BE2C (cell line): ENCODE measurements around the gene MAGI1.

Source experiments
- DNase-seq: peaks from one replicate; pipeline ENCODE4 v3.0.0-alpha.2; 2020
- H3K27me3 ChIP-seq: fragments of 250-450 bp; sonication (Bioruptor Pico); 2 replicates; pipeline ENCODE4 v1.5.1; 2020; ENCODE audit warnings: mild to moderate bottlenecking
- H3K36me3 ChIP-seq: fragments of 250-450 bp; sonication (Bioruptor Pico); 2 replicates; pipeline ENCODE4 v1.5.1; 2020; ENCODE audit warnings: mild to moderate bottlenecking
- H3K4me1 ChIP-seq: fragments of 250-450 bp; sonication (Bioruptor Pico); 2 replicates; pipeline ENCODE4 v1.5.1; 2020
- H3K4me3 ChIP-seq: 2 replicates; pipeline ENCODE4 v1.5.1; 2011; ENCODE audit warnings: low read depth, low read length
- H3K9me3 ChIP-seq: fragments of 250-450 bp; sonication (Bioruptor Pico); 2 replicates; pipeline ENCODE4 v1.5.1; 2020
- CTCF ChIP-seq: IDR thresholded peaks from 2 replicates; pipeline ENCODE4 v1.5.1; 2012; ENCODE audit warnings: mild to moderate bottlenecking, low read depth, low read length

The MAGI1 gene

GRCh38 chr3:65961733-65962132 is 77.0 kb downstream of the MAGI1 start:
- Histone ChIP-seq H3K9me3 (no peaks in the 10 kb centered on the region), H3K4me3 (no peak overlapping the region), H3K4me1 (peaks cover 8% of the 10 kb centered on the region), H3K27me3 (no peaks in the 10 kb centered on the region), H3K36me3 (no peaks in the 10 kb centered on the region)
- TF ChIP-seq CTCF: no peak
- DNase-seq: no peak

DNA sequence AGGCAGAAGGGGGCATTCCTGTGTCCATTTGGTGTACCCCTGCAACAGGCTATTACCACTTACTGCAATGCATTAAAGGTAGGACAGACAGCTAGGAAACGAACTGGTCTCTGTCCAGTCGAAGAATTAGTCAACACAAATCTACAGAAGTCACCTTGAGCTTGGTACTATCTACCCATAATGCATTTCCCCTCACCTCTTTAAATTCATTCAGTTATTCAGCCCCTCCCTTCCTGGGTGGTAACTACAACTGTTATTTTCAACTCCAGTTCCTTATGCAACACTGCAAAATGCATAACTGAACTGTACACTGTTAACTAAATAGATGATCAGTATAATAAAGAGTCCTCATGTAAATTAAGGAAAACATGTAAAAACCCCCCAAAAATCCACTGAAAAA is 77.6 kb downstream of the MAGI1 start:
- Histone ChIP-seq H3K4me3 (no peak overlapping the region), H3K27me3 (no peaks in the 10 kb centered on the region), H3K9me3 (no peaks in the 10 kb centered on the region), H3K4me1 (peaks cover 8% of the 10 kb centered on the region), H3K36me3 (no peaks in the 10 kb centered on the region)
- TF ChIP-seq CTCF: no peak
- DNase-seq: no peak

DNA sequence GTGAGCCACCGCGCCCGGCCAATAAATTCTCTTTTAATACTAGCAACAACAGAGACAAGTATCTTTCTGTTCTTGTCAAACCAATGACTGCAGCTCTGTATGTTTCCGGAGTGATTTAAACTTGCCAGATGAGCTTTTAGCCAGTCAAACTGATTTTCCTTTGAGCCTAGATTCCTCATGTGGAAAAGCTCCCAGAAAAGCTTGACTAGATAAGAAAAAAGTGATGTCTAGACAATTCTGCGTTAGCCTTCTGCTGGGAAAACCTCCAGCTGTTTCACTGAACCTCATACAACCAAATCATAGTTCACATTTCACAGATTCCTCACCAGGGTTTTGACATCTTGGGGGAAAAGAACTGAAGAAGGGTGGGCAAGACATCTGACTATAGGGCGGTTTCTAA is 78.6 kb downstream of the MAGI1 start:
- Histone ChIP-seq H3K9me3 (no peaks in the 10 kb centered on the region), H3K27me3 (no peaks in the 10 kb centered on the region), H3K4me3 (no peak overlapping the region), H3K4me1 (peaks cover 8% of the 10 kb centered on the region), H3K36me3 (no peaks in the 10 kb centered on the region)
- TF ChIP-seq CTCF: no peak
- no peak for DNase-seq

- Histone ChIP-seq H3K9me3 (no peaks in the 10 kb centered on the region), H3K27me3 (no peaks in the 10 kb centered on the region), H3K4me1 (peaks cover 4% of the 10 kb centered on the region; the same call in 1 of the 2 replicates), H3K4me3 (no peak overlapping the region), H3K36me3 (no peaks in the 10 kb centered on the region)
- no peak for TF ChIP-seq CTCF
- DNase-seq: no peak
Observed at GRCh38 chr3:65958216-65958615, 80.5 kb downstream of the MAGI1 start.

- no peak for DNase-seq
- no peak for TF ChIP-seq CTCF
- Histone ChIP-seq H3K4me3 (no peak overlapping the region), H3K36me3 (no peaks in the 10 kb centered on the region), H3K9me3 (no peaks in the 10 kb centered on the region), H3K27me3 (no peaks in the 10 kb centered on the region), H3K4me1 (no peaks in the 10 kb centered on the region)
Observed at GRCh38 chr3:65955792-65956477, 82.8 kb downstream of the MAGI1 start.

DNA sequence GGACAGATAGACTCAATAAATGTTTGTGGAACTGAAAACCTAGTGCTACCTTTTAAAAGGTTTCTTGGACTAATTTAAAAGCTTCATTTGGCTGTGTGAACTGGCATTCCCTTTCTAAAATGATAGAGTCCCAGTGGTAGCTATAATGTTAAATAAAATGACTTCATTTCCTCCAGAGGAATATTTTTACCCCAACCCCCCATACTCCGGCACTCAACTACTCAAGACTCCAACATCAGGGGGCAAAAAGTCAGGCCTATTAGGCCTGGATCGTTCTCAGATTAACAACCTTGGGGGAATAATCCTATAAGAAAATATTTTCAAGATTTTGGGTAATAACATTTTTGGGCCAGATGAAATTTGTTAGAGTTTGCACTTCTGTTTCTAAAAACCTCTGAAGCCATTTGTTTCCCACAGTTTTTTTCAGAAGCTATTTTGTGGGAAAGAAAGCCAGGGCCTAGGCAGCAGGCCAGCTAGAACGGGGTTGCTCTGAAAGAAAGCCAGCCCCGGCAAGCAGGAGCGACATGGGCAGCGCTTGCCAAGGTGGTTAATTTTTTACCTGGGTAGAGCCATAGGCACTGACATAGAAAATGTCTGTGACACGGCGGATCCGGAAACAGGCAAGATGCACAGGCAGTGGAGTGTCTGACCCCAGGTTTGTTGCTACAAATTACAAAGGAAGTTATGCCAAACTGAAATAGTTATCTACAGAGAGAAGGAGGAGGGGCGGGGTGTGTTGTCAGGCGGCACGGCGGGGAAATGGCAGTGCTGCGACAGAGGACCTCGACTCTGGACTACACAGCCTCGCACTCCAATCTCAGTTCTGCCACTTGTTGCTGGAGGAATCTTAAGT is 84.6 kb downstream of the MAGI1 start:
- no peak for DNase-seq
- no peak for TF ChIP-seq CTCF
- Histone ChIP-seq H3K27me3 (no peaks in the 10 kb centered on the region), H3K9me3 (no peaks in the 10 kb centered on the region), H3K4me1 (no peaks in the 10 kb centered on the region), H3K4me3 (no peak overlapping the region), H3K36me3 (no peaks in the 10 kb centered on the region)
